HG03457 (cell line): ENCODE measurements around the gene ZNF503.

Experiments used
- ATAC-seq: cut with Tn5 transposase; IDR thresholded peaks from one replicate; pipeline ENCODE4 v1.9.1; 2021; ENCODE audit warnings: moderate number of reproducible peaks; ENCODE audit not compliant: unreplicated experiment

ZNF503 gene

DNA sequence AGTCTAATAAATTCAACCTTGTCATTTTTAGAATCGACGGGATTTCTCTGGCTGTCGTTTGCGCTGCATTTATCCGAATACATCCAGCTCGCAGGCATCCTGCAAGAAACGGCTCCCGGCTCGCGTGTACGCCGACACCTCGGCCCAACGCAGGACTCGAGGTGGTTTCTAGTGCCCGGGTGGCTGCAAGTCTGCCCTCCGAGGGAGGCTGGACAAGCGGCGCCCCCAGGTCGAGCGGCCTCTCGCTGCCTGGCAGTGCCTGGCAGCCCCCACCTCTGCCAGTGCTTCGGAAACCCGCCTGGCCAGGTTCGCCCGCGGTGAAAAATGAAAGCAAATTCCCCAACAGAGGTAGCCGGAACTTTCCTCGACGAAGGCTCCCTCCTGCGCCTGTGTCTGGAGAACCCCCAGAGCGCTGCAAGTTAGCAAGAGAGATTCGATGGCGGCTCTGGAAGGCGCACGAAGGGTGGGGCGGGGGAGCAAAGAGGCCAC is 5.7 kb upstream of the ZNF503 start:
- ATAC-seq: no peak

DNA sequence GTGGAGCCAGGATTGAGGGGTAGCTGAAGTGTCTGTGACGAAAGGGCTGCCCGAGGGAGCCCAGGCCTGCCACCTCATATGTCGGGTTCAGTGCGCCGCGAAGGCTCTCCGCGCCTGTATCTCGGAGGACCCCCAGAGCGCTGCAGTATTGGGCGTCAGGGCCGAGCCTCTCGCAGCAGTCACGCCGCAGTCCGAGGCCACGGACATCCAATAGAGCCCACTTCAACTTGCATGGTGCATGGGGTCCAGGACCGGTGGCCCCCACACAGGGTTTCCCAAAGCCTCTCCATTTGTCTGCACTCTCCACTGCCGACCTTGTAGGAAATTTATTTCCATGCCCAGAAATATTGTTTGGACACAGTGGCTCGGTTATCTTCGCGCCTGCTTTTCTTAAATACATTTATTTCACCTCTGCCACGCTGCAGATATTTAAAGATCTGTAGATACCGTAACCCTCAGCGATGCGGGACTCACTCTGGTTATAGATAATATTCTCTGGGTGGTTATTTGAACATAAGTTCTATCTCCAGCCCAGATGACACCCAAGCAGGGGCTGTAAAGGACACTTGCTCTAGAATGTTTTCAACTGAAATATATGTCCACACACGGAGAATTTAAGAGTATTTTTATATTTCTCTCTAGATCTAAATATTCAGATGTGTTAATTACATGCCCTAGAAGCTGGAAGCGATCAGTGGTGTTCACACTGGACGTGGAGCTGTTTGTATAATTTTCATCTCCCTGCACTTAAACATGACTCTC is 5.1 kb upstream of the ZNF503 start:
- ATAC-seq: no peak

DNA sequence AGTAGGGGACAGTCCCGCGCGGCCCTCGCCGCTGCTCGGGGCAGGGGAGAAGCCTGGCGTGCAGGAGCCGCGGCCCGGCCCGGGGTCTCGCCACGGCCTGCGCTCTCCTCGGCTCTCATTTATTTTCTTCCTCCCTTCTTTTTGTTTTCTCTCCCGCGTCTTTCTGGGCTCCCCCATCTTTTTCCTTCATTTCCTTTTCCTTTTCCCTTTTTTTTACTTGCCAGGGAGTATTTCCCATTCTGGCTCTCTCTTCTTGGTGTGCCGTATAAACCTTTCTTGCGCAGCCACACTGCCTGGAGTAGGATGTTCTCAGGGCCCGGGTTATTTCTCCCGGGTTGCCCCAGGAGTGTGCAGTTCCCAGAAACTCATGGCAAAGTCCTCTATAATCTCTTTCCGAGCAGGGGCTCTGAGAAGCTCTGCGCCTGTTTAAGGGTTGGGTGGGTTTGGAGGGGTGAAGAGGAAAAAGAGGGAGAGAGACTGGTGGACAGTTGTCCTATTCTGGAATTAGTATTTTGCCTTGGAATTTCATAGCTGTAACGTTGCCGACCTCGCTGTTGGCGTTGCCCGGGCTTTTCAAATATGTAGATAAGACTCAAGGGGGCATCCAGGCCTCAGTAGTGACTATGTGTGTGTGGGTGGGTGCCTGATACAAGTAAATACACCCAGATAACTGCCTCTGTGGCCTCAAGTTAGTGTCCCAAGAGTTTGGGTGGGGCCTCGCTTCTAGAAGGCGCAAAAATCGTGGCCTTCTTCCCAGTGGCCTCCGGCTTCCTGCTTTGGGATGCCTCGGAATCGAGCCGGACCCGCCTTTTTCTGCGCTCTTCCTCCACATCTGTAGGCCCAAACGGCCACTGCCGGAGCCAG is 4.3 kb upstream of the ZNF503 start:
- ATAC-seq: no peak

DNA sequence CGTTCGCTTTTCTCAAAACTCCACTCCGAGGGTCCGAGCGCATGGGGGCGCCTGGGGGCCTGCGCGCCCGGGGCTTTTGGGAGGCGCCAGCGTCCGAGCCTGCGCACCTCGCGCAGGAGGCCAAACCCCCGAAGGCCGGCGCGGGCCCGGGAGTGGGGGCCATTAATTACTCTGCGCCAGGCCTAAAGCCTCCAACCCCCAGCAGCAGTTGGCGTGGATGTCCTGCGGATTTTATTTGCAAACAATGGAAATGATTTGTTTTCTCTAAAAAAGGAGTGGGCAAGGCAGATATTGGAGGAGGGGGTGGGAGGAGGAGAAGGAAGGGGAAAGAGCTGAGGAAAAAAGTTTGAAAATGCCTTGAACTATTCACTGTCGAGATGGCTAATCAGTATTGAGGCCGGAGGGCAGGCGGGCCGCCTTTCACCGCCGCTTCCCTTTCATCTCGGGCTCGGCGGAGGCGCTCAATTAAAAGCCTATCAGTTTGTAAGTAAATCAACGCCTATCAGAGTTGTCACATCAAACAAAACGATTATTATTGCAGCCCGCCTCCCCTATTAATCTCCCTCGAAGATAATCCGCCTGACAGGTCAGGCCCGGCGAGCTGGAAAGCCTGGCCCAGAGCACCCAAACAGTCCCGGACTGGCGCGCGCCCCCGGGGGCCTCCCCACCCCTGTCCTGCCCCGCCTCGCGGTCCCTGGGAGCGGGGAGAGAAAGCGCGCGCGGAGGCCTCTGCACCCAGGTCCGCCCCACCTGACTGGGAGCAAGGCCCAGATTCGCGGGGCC is 3.4 kb upstream of the ZNF503 start:
- ATAC-seq: no peak

DNA sequence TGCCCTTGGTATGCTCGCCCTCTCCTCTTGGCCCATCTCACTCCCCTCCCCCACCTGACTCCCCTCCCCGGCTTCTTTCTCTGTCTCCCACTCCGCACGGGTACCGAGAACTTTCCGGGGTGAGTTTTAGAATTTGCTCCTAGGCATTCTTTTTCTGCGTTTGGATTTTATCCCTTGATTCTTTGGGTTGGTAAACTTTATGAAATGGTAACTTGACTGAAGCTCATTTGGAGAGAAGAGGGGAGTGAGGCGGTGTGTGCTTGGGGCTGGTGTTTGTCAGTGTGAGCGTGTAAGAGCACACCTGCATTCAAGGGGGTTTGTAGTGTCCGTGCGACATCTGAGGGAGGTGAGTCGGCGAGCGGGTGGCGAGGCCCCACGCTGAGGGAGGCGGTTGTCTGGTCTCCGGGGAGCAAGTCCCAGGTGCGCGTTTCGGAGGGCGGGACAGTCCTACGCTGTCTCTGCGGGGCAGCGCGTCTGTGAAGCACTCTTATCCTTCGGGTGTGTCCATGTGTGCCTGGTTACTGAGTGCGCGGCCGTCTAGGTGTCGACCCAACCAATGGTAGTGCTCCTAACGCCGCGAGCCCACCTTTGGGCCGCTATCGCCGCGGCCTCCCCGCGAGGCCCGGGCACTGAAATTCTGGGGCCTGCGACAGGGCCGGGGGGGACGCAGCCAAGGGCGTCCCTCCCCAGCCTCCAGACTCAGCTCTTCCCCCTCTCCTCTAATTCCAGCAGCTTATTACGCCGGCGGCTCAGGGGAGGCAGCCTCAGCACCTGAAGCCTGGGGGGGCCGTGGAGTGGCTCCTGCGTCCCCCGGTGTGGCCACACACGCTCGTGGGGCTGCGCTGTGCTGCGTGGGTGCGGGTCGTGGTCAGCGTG is 2.6 kb upstream of the ZNF503 start:
- no peak for ATAC-seq

DNA sequence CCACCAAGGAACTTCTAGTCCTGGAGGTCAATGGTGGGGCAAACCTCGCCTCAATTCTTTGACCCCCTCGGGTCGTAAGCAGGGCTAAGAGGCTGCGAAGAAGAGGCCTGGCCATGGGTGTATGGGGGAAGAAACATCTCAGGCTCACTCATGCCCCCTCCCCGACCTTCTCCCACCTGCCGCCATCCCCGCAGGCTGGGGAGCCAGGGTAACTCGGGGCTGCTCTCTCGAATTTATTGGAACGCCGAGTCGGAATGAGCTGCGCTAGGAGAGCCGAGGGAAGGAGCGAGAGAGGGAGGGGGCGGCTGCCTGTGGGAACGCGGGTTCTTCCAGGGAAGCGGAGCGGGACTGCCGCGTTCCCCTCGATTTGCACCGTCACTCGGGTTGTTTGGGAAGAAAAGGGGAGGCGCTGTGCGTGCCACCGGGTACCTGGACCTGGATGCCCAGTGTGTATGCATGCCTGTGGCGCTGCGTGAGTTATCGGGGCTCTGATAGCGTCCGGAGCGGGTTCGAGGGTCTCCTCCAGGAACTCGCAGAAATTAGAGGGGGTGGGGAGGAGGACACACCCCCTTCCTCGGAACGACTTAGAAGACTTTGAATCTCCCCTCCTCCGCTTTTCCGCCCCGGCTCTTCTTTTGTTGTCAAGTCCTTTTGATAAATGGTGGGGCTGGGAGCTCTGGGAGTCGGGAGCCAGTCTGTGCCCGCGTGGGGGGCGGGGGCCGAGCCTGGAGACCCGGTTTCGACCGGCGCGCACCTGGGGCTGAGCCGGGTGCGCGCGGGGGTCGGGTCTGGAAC is 1.8 kb upstream of the ZNF503 start:
- no peak for ATAC-seq

DNA sequence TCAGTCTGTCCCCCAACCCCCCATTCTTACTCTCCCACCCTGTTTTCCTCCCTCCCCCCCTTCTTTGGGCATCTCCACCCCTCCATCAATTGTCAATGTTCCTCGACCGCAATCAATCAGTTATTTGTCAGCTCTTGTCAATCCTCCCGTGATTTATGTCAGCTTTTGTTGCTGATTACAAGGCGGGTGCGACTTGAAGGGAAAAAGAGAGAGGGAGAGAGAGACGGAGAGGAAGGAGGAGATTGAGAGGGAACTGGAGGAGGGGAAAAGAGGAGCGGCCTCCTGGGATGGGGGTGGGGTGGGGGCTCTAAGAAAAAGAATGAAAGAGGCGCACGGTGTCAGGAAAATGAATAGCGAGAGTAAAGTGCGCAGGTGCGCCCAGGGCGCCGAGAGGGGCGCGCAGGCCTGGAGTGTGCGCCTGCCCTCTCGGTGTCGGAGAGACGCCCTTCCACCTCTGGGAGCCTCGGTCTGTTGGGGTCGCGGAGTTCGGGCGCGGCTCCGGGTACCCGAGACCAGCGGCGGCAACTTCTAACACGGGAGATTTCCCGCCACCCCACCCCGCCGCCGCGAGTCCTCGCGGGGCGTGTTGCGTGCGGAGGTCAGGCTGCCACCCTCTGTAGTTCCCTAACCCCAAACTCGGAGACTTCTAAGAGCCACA is 1.1 kb upstream of the ZNF503 start:
- ATAC-seq: no peak

DNA sequence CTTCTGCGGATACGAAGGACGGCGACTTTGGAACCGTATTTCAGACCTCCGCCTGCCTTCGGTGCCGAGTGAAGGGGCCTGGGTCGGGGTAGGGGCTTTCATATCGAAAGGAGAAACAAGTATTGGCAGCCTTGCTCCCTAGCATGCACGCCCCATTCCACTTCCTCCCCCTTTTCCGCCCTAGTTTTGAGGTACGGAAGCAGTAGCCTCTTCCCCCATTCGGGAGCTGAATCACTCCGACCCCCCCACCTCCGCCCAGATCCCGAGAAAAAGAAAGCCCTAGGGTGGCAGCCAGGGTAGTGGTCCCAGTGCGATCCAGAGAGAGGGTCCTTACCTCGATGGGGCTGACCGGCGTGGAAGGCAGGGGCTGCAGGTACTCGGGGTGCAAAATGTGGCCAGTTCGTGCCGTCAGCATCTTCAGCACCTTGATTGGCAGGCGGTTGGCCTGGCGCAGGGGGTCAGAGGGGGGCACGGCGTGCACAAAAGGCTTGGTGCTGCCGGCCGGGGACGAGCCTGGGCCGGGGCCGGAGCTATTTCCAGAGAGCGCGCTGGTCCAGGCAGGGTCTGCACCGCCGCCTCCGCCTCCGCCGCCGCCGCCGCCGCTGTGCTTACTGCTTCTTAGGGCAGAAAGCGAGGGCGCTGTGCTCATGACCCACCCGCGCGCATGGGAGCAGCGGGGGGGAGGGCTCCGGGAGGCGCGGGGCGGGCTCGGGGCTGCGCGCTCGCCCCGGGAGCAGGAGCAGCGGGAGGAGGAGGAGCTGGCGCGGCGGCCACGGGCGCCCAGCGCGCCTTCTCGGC is 594 bp downstream of the ZNF503 start:
- no peak for ATAC-seq

DNA sequence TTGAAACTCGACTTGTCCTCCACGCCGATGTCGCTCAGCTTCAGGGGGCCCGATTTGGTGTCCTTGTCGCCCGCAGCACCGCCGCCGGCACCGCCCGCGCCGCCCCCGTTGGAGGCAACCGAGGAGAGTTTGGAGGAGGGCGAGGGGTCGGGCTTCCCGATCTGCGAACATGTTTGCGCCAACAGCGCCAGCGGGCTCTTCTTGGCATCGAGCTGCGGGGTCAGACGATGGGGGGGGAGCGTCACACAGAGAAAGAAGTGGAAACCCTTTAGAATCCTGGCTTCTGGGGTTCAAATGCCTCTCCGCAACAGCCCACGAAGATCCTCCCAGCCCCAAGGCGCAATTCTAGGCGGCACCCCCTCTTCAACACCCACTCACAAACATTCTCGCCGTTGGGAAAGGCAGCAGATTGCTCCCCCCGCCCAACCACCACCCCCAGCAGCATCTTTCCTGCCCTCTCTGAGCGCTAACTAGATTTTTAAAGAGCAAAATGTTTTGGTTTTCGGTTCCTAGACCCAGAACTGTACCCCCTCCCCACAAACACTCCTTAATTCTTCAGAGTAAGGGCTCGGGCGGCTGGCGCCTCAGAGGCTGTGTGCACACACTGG is 1.3 kb downstream of the ZNF503 start:
- ATAC-seq: no peak

DNA sequence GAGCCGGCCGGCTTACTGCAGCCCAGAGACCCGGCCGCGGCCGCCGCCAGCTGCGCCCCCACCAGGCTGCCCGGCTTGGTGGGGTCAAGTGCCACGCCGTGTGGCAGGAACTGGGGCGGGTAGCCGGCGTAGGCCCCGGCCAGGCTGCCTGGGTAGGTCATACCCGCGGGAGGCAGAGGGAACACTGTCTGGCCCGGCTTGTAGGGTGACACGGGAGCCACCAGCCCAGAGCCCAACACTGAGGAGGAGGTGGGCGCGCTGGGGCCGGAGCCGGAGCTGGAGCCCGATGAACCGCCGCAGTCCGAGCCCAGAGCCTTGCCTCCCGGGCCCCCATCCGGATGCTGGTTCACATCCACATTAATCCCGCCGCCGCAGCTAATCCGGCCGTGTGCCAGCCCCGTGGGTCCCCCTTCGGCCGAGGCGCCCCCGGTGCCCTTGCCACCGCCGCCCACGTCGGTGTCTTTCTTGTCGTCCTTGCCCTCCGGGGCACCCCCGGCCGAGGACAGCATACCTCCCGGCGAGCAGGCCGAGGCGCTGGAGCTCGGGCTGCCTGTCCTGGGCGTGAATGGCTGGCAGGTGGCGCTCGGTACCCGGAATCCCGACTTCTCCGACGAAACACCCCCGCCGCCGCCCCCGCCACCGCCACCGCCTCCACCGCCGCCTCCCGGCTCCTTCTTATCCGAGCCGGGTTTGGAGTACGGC is 2.0 kb downstream of the ZNF503 start:
- ATAC-seq: no peak

DNA sequence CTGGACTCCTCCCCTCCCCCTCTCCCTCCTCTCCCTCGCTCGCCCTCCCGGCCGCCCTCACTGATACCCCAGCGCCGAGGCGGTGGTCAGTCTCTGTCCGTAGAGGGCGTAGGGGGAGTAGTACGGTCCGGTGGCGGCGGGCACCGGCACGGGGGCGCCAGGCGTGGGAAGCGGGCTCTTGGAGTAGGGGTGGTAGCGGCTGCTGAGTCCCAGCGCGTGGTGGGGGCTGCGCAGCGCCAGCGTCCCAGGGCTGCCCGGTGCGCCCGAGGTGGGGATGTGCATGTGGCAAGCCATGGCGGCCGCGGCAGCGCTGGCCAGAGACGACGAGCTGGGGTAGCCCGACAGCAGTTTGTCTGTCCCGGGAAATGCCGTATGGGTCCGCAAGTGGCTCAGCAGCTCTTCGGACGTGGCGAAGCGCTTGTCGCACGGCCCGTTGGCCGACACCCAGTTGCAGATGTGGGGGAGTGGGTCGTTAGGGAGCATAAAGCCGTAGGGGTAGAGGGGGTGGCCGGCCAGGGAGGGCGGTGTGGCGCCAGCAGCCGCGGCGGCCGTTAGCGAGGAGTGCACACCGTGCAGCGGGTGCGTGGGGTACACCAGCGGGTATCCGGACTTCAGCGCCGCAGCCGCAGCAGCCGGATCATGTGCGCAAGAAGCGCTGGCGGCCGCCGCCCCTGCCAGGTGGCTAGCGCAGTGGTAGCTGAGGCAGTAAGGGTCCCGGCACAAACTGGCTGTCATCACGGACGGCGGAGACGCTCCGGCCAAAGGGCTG is 2.7 kb downstream of the ZNF503 start:
- ATAC-seq: no peak

DNA sequence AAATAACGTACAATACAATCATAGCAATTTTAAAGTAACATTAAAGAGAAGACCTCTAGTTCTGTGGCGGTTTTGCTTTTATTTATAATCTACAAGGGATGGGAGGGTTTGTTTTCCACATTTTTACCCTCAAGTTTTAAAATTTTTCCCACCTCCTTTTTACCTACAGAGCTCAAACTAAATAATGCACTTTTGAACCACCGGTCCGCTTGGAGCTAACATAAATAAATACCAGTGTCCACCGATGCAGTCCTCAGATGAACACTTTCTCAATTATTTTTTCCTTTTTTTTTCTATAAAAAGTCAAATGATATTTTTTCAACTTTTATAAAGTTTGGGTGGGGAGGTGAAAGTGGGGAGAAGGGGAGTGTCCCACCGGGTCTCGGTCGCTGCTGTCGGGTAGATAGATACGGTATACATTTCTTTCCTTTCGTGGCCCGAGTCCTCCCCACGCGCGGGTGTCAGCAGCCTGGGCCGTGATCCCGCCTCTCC is 3.3 kb downstream of the ZNF503 start:
- ATAC-seq: no peak

DNA sequence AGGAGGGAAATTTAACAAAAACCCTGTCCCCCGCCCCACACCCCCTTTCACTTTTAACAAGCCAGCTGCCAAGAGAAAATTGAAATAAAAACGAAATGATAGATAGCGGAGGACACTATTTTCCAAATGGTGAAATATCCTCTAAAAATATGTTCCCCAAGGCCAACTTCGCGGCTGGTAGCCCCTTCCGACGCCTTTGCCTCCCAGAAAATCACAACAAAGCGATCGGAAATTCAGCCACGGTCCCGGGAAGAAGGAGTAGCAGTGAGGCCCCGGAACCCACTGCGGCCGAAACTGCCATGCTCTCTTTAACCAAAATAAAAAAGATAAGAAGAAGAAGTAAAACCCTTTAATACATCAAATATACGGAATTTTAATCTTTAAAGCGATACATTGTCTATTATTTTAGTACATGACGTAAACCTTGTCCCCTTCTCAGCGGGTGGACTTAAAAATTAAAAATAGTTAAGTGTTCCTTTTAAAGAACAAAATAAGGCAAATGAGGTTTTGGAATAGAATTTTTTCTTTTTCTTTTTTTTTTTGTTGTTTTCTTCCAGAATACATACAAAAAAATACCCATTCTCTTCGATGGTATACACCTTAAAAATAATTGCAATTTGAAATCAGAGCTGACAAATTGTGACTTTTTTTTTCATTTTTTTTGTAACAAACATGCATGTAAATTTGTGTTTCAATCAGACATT is 3.9 kb downstream of the ZNF503 start:
- no peak for ATAC-seq

DNA sequence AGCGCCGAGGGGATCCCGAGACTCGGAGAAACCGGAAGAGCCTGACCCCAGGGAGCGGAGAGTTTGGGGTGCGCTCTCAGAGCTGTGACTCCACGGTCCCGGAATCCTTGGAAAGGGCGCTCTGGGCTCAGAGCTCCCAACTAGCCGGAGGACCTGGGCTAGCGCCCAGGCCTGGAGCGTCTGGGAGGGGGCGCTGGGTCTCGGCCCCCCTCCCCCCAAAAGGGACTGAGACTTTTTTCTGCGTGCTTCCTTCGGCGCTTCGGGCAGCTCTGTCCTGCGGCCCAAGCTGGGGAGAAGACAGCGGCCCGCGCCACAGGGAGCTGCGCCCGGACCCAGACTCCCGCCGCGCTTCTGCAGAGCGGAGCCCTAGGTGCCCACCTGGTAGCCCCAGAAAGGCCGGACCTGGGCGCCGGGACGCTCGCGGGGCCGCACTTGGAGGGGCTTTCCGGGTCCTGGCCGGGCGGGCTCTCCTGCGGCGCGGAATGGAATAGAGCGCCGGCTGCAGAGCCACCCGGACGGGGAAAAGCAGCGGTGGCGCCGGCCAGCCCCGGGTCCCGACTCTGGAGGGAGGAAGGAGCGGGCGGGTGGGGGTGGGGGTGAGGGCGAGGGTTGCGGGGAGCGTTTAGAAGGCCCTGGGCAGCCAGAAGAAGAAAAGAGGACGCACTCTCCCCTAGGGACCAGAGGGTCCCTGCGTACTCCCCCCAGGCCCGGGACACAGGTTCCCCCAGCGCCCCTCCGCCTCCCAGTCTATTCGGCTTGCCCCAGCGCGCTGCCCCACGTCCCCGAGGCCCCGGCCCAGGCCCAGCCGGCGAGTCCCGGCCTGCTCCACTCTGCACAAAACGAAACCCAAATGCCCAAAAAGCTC is 4.7 kb downstream of the ZNF503 start:
- ATAC-seq: no peak
